GM12873 (cell line): ENCODE data around the gene LENG9.
A peak's percentile ranks its signal among the peaks of the same experiment; 100 is the strongest.

Experiments used
- TF ChIP-seq, protein P1 (sequence below): IDR thresholded peaks from 2 replicates; pipeline ENCODE4 v1.5.1; 2012; ENCODE audit warnings: low read depth, mild to moderate bottlenecking, moderate library complexity, low read length, control low read depth; ENCODE audit not compliant: insufficient read depth; ENCODE audit errors: missing control alignments

Gene LENG9

DNA sequence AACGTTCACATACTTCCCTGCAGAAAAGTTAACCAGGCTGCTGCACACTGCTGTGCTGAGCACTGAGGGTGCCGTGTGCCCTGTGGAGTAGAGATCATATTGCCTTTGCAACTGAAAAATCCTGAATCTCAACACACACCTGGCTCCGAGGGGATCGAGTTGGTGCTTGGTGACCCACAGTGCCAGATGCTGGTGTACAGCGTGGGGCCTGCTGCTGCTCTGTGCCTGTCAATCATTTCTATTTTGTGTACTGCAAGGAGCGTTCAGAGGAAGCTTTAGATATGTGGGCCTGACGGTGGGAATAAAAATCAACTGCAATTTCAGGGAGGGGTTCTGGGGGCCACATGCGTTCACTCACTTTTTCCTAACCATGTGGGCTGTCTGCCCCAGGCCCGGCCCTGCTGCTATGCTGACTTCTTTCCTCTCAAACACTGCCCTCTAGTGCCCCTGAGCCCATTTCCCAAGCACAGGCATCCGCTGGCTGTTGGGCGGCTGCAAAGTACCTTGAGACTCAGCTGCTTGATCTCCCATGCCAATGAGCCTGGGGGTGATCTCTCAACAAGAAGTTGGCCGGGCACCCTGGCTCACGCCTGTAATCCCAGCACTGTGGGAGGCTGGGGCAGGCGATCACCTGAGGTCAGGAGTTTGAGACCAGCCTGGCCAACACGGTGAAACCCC lies 24.3 kb downstream of the LENG9 start:
- TF ChIP-seq, protein P1, sequence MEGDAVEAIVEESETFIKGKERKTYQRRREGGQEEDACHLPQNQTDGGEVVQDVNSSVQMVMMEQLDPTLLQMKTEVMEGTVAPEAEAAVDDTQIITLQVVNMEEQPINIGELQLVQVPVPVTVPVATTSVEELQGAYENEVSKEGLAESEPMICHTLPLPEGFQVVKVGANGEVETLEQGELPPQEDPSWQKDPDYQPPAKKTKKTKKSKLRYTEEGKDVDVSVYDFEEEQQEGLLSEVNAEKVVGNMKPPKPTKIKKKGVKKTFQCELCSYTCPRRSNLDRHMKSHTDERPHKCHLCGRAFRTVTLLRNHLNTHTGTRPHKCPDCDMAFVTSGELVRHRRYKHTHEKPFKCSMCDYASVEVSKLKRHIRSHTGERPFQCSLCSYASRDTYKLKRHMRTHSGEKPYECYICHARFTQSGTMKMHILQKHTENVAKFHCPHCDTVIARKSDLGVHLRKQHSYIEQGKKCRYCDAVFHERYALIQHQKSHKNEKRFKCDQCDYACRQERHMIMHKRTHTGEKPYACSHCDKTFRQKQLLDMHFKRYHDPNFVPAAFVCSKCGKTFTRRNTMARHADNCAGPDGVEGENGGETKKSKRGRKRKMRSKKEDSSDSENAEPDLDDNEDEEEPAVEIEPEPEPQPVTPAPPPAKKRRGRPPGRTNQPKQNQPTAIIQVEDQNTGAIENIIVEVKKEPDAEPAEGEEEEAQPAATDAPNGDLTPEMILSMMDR = peak; percentile 39

DNA sequence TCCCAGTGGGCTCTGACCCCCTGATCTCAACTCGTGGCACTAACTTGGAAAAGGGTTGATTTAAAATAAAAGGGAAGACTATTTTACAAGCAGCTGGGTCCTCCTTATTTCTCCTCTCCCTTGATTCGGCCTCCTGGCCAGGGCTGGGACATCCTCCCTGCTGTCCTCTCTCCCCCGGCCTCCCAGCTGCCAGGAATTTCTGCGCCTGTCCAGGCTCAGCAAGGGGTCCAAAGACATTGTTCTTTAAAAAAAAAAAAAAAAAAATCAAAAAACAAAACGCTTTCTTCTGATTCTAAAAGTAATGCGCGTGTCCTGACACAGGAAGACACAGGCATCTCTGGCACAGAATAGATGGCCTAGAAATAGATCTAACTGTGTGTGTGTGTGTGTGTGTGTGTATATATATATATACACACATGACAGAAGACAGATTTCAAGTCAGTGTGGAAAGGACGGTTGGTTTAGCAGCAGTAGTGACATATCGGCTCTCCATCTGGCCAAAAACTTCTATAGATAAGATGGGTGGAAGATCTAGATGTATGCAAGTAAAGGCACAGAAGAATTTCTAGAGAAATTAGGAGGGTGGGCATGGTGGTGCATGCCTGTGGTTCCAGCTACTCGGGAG lies 26.8 kb downstream of the LENG9 start:
- TF ChIP-seq, protein P1 = no peak

DNA sequence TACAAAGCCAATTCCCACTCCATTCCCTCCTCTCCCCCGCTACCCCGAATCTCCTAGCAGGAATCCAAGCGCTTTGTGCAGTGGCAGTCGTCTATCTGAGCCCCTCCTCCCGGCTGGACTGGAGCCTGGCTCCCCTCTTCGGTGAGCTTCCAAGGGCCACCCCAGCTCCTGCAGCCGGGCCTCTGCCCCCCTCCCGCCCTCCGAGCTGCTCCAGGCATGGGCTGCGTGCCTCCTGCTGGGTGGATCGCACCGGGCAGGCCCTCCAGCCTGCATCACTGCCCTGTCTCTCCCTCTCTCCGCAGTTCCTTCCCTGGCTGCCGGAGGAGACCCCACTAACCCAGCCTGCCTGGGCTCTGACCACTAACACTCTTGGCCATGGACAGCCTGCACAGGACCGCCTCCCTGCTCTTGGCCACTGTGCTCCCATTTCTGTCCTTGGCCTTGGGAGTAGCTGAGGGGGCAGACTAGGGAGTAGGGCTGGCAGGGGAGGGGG lies 27.5 kb downstream of the LENG9 start:
- TF ChIP-seq, protein P1 = no peak

DNA sequence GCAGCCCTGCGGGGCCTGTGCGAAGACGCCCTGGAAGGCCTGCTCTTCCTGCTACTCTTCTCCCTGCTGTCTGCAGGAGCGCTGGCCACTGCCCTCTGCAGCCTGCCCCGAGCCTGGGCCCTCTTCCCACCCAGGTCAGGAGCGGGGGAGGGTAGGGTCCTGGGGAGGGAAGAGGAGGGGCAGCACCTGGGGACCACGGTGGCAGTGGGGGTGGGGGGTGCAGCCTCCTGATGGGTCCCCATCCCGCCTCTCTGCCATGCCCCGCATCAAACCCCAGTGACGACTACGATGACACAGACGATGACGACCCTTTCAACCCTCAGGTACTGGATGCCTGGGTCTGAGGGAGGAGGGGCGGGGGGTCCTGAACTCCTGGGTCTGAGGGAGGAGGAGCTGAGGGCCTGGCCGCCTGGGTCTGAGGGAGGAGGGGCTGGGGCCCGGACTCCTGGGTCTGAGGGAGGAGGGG lies 28.0 kb downstream of the LENG9 start:
- TF ChIP-seq, protein P1 = no peak

DNA sequence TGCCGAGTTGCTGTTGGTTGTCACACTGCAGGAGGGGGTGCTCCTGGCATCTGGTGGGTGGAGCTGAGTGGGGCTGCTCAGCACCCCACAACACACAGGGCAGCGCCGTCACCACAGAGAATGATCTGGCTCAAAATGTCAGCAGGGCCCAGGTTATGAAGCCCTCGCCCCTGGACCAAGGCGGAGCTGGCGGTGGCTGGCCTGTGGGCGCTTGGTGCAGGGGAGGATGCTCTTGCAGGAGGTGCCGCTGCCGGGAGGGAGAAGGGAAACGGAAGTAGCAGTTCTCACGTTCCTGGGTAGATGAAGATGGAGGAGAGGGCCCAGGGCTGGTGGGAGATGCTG lies 28.7 kb downstream of the LENG9 start:
- TF ChIP-seq, protein P1 = no peak

DNA sequence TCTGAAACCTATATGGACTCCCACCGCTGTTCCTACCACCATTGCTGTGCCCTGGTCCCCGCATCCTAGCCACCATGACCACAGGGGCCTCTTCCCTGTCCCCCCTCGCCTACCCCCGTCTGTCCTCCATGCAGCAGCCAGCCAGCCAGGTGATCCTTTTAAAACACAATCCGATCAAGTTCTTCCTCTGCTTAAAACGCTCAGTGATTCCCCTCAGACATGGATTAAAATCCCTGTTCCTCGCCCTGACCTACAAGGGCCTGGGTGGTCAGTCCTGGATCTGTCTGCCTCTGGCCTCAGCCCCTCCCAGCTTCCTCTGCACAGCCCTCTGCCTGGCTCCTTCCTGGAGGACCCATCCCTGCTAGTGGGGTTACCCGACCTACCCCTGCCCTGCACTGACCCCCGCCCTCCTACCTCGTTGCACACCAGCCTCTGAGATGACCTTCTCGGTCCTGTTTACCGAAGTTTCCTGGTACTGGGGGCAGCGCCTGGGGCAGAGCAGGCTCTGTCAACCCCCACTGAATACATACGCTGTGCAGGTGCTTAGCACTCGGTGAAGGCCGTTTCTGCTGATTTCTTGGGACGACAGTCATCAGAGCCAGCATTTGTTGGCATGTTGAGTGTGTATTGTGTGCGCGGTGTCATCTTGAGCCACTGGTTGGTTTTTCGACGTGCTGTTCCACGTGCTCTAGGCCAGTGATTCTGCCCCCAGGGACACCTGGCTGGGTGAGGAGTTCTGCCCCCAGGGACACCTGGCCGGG lies 29.3 kb downstream of the LENG9 start:
- TF ChIP-seq, protein P1 = no peak

DNA sequence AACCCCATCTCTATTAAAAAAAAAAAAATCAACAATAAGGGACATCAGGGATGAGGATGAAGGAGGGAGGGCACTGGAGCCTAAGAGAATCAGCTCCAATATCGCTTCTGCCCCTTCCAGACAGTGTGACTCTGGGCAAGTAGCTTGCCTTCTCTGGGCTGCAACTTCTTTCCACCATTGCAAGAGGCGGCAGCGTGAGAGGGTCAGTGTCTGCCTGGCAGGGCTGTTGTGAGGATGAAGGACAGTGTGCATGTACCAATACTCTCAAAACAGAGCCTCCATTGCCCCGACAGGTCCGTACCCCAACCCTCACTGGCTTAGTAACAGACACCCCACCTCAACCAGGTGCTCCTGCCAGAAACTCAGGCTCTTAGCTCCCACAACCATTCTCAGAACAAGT lies 29.9 kb downstream of the LENG9 start:
- TF ChIP-seq, protein P1 = no peak
